T-helper 2 cell treated with Interferon-gamma antibody and Interleukin-4, amounts not matched to agents 5 μg/mL and 100 μg/mL, for 36 hours (primary cell): ENCODE measurements around the gene TMPRSS12.
"Not testable (repeated sequence)": the region's sequence is repeated elsewhere in the genome, so short reads cannot be mapped to it uniquely, and the experiment has no call there.

ENCODE experiments used
- DNase-seq: peaks from one replicate; pipeline ENCODE4 v3.0.0; 2021; ENCODE audit warnings: low spot score
- H3K27ac Mint-ChIP-seq: one replicate; pipeline ENCODE4 v1.8.0; 2021; ENCODE audit warnings: mild to moderate bottlenecking, mixed read lengths
- H3K27me3 Mint-ChIP-seq: one replicate; pipeline ENCODE4 v1.8.0; 2021; ENCODE audit warnings: low read depth, mixed read lengths
- H3K36me3 Mint-ChIP-seq: one replicate; pipeline ENCODE4 v1.8.0; 2021; ENCODE audit warnings: low read depth, mixed read lengths
- H3K4me1 Mint-ChIP-seq: one replicate; pipeline ENCODE4 v1.8.0; 2021; ENCODE audit warnings: low read depth, mixed read lengths
- H3K4me3 Mint-ChIP-seq: one replicate; pipeline ENCODE4 v1.8.0; 2022; ENCODE audit warnings: mild to moderate bottlenecking, moderate library complexity, mixed read lengths
- H3K9me3 Mint-ChIP-seq: one replicate; pipeline ENCODE4 v1.8.0; 2021; ENCODE audit warnings: mixed read lengths

The TMPRSS12 gene

GRCh38 chr12:50842637-50843493 is at the start of gene TMPRSS12:
TSS of gene TMPRSS12 (plus strand) at chr12:50842926. CDS start at chr12:50842965, 39 bp downstream.
- peaks cover 6% of the 10 kb centered on the region for H3K4me1 Mint-ChIP-seq
- H3K27me3 Mint-ChIP-seq, result peaks cover 4% of the 10 kb centered on the region
- H3K9me3 Mint-ChIP-seq, result peaks cover 19% of the 10 kb centered on the region
- no peak within 1 kb of the TSS for H3K27ac Mint-ChIP-seq
- DNase-seq, result no peak
- H3K4me3 Mint-ChIP-seq, result no peak within 1 kb of the TSS
- no peaks in the 10 kb centered on the region for H3K36me3 Mint-ChIP-seq

GRCh38 chr12:50799908-50800307 is 42.8 kb upstream of the TMPRSS12 start:
- Mint-ChIP-seq H3K27ac (no peak overlapping the region), H3K27me3 (no peaks in the 10 kb centered on the region), H3K36me3 (peaks cover 63% of the 10 kb centered on the region), H3K4me3 (no peak overlapping the region), H3K4me1 (no peaks in the 10 kb centered on the region), H3K9me3 (peaks cover 24% of the 10 kb centered on the region)
- DNase-seq, result no peak

GRCh38 chr12:50803230-50803875 is 39.4 kb upstream of the TMPRSS12 start:
- DNase-seq, result no peak
- no peaks in the 10 kb centered on the region for H3K27me3 Mint-ChIP-seq
- H3K4me1 Mint-ChIP-seq, result no peaks in the 10 kb centered on the region
- peaks cover 41% of the 10 kb centered on the region for H3K36me3 Mint-ChIP-seq
- no peak overlapping the region for H3K27ac Mint-ChIP-seq
- peaks cover 18% of the 10 kb centered on the region for H3K9me3 Mint-ChIP-seq
- no peak overlapping the region for H3K4me3 Mint-ChIP-seq

GRCh38 chr12:50806176-50806575 is 36.5 kb upstream of the TMPRSS12 start:
- no peak for DNase-seq
- H3K4me3 Mint-ChIP-seq, result no peak overlapping the region
- no peak overlapping the region for H3K27ac Mint-ChIP-seq
- H3K4me1 Mint-ChIP-seq, result no peaks in the 10 kb centered on the region
- H3K9me3 Mint-ChIP-seq, result no peaks in the 10 kb centered on the region
- H3K27me3 Mint-ChIP-seq, result no peaks in the 10 kb centered on the region
- peaks cover 26% of the 10 kb centered on the region for H3K36me3 Mint-ChIP-seq

- H3K36me3 Mint-ChIP-seq, result peaks cover 24% of the 10 kb centered on the region
- not testable (repeated sequence) for DNase-seq, H3K27me3 Mint-ChIP-seq, H3K9me3 Mint-ChIP-seq, H3K27ac Mint-ChIP-seq, H3K4me3 Mint-ChIP-seq, H3K4me1 Mint-ChIP-seq
Observed at GRCh38 chr12:50809131-50809530, 33.6 kb upstream of the TMPRSS12 start.

- H3K9me3 Mint-ChIP-seq, H3K4me1 Mint-ChIP-seq, H3K27ac Mint-ChIP-seq, DNase-seq, H3K4me3 Mint-ChIP-seq, H3K27me3 Mint-ChIP-seq: not testable (repeated sequence)
- H3K36me3 Mint-ChIP-seq, result peaks cover 32% of the 10 kb centered on the region
Observed at GRCh38 chr12:50814921-50815320, 27.8 kb upstream of the TMPRSS12 start.

GRCh38 chr12:50820177-50820576 is 22.5 kb upstream of the TMPRSS12 start:
- peaks cover 20% of the 10 kb centered on the region for H3K36me3 Mint-ChIP-seq
- H3K27me3 Mint-ChIP-seq, result no peaks in the 10 kb centered on the region
- no peak for DNase-seq
- H3K4me3 Mint-ChIP-seq, result no peak overlapping the region
- peaks cover 3% of the 10 kb centered on the region for H3K4me1 Mint-ChIP-seq
- no peak overlapping the region for H3K27ac Mint-ChIP-seq
- H3K9me3 Mint-ChIP-seq, result no peaks in the 10 kb centered on the region

- peaks cover 5% of the 10 kb centered on the region for H3K4me1 Mint-ChIP-seq
- H3K36me3 Mint-ChIP-seq, result peaks cover 10% of the 10 kb centered on the region
- H3K27me3 Mint-ChIP-seq, result no peaks in the 10 kb centered on the region
- DNase-seq, result no peak
- H3K4me3 Mint-ChIP-seq, result no peak overlapping the region
- H3K27ac Mint-ChIP-seq, result no peak overlapping the region
- no peaks in the 10 kb centered on the region for H3K9me3 Mint-ChIP-seq
Observed at GRCh38 chr12:50822082-50822481, 20.6 kb upstream of the TMPRSS12 start.

GRCh38 chr12:50823724-50824123 is 19.0 kb upstream of the TMPRSS12 start:
- H3K4me1 Mint-ChIP-seq, H3K36me3 Mint-ChIP-seq, H3K27ac Mint-ChIP-seq, H3K27me3 Mint-ChIP-seq, H3K9me3 Mint-ChIP-seq, DNase-seq, H3K4me3 Mint-ChIP-seq: not testable (repeated sequence)

- Mint-ChIP-seq H3K27ac (peak overlapping the region; percentile 67), H3K36me3 (no peaks in the 10 kb centered on the region), H3K9me3 (no peaks in the 10 kb centered on the region), H3K4me3 (no peak overlapping the region), H3K27me3 (no peaks in the 10 kb centered on the region), H3K4me1 (peaks cover 5% of the 10 kb centered on the region)
- no peak for DNase-seq
Observed at GRCh38 chr12:50824914-50825313, 17.8 kb upstream of the TMPRSS12 start.

- Mint-ChIP-seq H3K36me3 (no peaks in the 10 kb centered on the region), H3K27me3 (no peaks in the 10 kb centered on the region), H3K4me1 (peaks cover 5% of the 10 kb centered on the region), H3K27ac (no peak overlapping the region), H3K4me3 (no peak overlapping the region), H3K9me3 (no peaks in the 10 kb centered on the region)
- DNase-seq, result no peak
Observed at GRCh38 chr12:50825372-50825838, 17.3 kb upstream of the TMPRSS12 start.

GRCh38 chr12:50828121-50828520 is 14.6 kb upstream of the TMPRSS12 start:
- Mint-ChIP-seq H3K27me3 (no peaks in the 10 kb centered on the region), H3K27ac (no peak overlapping the region), H3K4me1 (peaks cover 5% of the 10 kb centered on the region), H3K36me3 (no peaks in the 10 kb centered on the region), H3K9me3 (peaks cover 11% of the 10 kb centered on the region), H3K4me3 (no peak overlapping the region)
- no peak for DNase-seq

- no peaks in the 10 kb centered on the region for H3K36me3 Mint-ChIP-seq
- peaks cover 16% of the 10 kb centered on the region for H3K9me3 Mint-ChIP-seq
- no peak overlapping the region for H3K4me3 Mint-ChIP-seq
- no peak for DNase-seq
- no peak overlapping the region for H3K27ac Mint-ChIP-seq
- no peaks in the 10 kb centered on the region for H3K27me3 Mint-ChIP-seq
- H3K4me1 Mint-ChIP-seq, result peaks cover 5% of the 10 kb centered on the region
Observed at GRCh38 chr12:50828886-50829285, 13.8 kb upstream of the TMPRSS12 start.

GRCh38 chr12:50833801-50834200 is 8.9 kb upstream of the TMPRSS12 start:
- not testable (repeated sequence) for H3K4me1 Mint-ChIP-seq, H3K27me3 Mint-ChIP-seq, H3K36me3 Mint-ChIP-seq, DNase-seq, H3K4me3 Mint-ChIP-seq, H3K27ac Mint-ChIP-seq
- H3K9me3 Mint-ChIP-seq, result peaks cover 22% of the 10 kb centered on the region
